Glomerular endothelial cell (primary cell): Measurements from ENCODE around the gene FBXL15. TPM values are rescaled to one million over a fixed set of nuclear protein-coding genes. Genes with fewer than 3 reads are reported as not detected.

Experiments used
- total RNA-seq: library from RNA; depleted of rRNA; stranded (reverse); fragments of >200 nt; gene quantifications from 2 replicates; pipeline ENCODE4 v1.2.3, GENCODE V29; 2015

Gene FBXL15
- total RNA-seq, 1 donor from 2014 or later, result 11.5 TPM

Other genes with a start within 250 kb of the FBXL15 start
- gene ELOVL3, start 194.5 kb upstream of the FBXL15 start, total RNA-seq, result not detected in 2 replicates
- not detected in 2 replicates for gene PITX3, start 179.3 kb upstream of the FBXL15 start, total RNA-seq
- gene GBF1, start 175.3 kb upstream of the FBXL15 start, total RNA-seq, result 42.8 and 53.8 TPM in 2 replicates
- 45.3 and 88.4 TPM in 2 replicates for gene NFKB2, start 25.1 kb upstream of the FBXL15 start, total RNA-seq
- gene PSD, start 2.1 kb upstream of the FBXL15 start, total RNA-seq, result 0.15 and 0.35 TPM in 2 replicates
- 94.6 and 97.6 TPM in 2 replicates for gene CUEDC2, start 11.7 kb downstream of the FBXL15 start, total RNA-seq
- not detected in 2 replicates for gene C10orf95, start 30.7 kb downstream of the FBXL15 start, total RNA-seq
- 172 and 205 TPM in 2 replicates for gene ACTR1A, start 81.9 kb downstream of the FBXL15 start, total RNA-seq
- 14.0 and 17.4 TPM in 2 replicates for gene SUFU, start 83.1 kb downstream of the FBXL15 start, total RNA-seq
- 163 and 181 TPM in 2 replicates for gene TRIM8, start 223.6 kb downstream of the FBXL15 start, total RNA-seq